Stomach smooth muscle (tissue), 2 donors: ENCODE measurements around the gene SLC44A1.

ENCODE experiments used
- H3K27ac ChIP-seq: one replicate; pipeline ENCODE4 v1.7.0; 2013; ENCODE audit warnings: mild to moderate bottlenecking, low read length, inconsistent platforms
- H3K27me3 ChIP-seq, 2 donors: one replicate each; pipeline ENCODE4 v1.7.0; 2013; ENCODE audit warnings: low read length in 2 of 2; ENCODE audit not compliant: insufficient read depth in 2 of 2, control insufficient read depth in 1 of 2
- H3K36me3 ChIP-seq, 2 donors: one replicate each; pipeline ENCODE4 v1.7.0; 2013; ENCODE audit warnings: low read length in 2 of 2; ENCODE audit not compliant: control insufficient read depth in 2 of 2, insufficient read depth in 2 of 2
- H3K4me1 ChIP-seq: one replicate; pipeline ENCODE4 v1.7.0; 2013; ENCODE audit warnings: low read length; ENCODE audit not compliant: control insufficient read depth, insufficient read depth
- H3K4me3 ChIP-seq, 2 donors: one replicate each; pipeline ENCODE4 v1.7.0; 2013; ENCODE audit warnings: low read length in 2 of 2
- H3K9ac ChIP-seq, 2 donors: one replicate each; pipeline ENCODE4 v1.7.0; 2013; ENCODE audit warnings: low read length in 2 of 2, mild to moderate bottlenecking in 1 of 2
- H3K9me3 ChIP-seq, 2 donors: one replicate each; pipeline ENCODE4 v1.7.0; 2013; ENCODE audit warnings: low read length in 2 of 2; ENCODE audit not compliant: control insufficient read depth in 2 of 2
- donor health status: healthy.
- donor health status: Pancreatic carcinoma.

The SLC44A1 gene

GRCh38 chr9:105459336-105459735 lies 214.9 kb downstream of the SLC44A1 start:
- Histone ChIP-seq H3K9ac (no peak overlapping the region), H3K27ac (no peak overlapping the region), H3K4me3 (no peak overlapping the region)

GRCh38 chr9:105466898-105467455 lies 222.5 kb downstream of the SLC44A1 start:
- no peak overlapping the region for H3K27ac ChIP-seq
- H3K9me3 ChIP-seq, result no peaks in the 10 kb centered on the region
- peaks cover 3 to 15% of the 10 kb centered on the region in 2 donors for H3K36me3 ChIP-seq
- no peaks in the 10 kb centered on the region for H3K27me3 ChIP-seq
- H3K9ac ChIP-seq, result no peak overlapping the region
- no peak overlapping the region for H3K4me3 ChIP-seq
- H3K4me1 ChIP-seq, result no peaks in the 10 kb centered on the region

More at GRCh38 chr9:105459336-105459735, 214.9 kb downstream of the SLC44A1 start:
- peaks cover 15% of the 10 kb centered on the region for H3K4me1 ChIP-seq
- H3K36me3 ChIP-seq, result no peaks in the 10 kb centered on the region
- no peaks in the 10 kb centered on the region for H3K9me3 ChIP-seq
- no peaks in the 10 kb centered on the region for H3K27me3 ChIP-seq

DNA sequence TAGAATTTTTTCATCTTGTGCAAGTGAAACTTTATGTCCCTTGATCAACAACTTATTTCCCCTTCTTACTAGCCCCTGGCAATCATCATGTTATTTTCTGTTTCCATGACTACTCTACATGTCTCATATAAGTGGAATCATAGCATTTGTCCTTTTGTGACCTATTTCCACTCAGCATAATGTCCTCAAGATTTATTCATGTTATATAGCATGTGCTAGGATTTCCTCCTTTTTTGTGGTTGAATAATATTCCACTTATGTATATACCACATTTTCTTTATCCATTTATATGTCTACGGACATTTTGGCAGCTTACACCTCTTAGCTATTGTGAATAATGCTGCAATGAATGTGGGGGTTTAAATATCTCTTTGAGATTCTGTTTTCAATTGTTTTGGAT lies 224.4 kb downstream of the SLC44A1 start:
- H3K9me3 ChIP-seq, result no peaks in the 10 kb centered on the region
- no peak overlapping the region for H3K9ac ChIP-seq
- no peaks in the 10 kb centered on the region for H3K27me3 ChIP-seq
- H3K36me3 ChIP-seq, result peaks cover 3 to 15% of the 10 kb centered on the region in 2 donors
- H3K4me3 ChIP-seq, result no peak overlapping the region
- H3K27ac ChIP-seq, result no peak overlapping the region
- H3K4me1 ChIP-seq, result no peaks in the 10 kb centered on the region

DNA sequence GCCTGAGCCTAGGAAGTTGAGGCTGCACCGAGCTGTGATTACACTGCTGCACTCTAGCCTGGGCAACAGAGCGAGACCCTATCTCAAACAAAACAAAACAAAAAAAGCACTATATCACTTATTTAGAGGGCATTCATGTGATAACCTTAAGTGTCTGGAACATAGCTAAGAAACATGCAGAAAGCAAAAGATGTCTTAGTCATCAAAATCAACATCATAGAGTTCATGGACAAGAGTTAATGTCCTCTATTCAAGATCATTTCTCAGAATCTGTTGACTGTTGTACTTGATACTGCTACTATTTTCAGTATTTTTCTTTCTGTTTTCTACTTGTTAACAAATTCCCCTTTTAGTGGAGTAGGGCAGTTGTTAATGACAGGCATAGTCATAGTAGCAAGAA lies 228.8 kb downstream of the SLC44A1 start:
- Histone ChIP-seq H3K27me3 (no peaks in the 10 kb centered on the region), H3K36me3 (peaks cover 3 to 12% of the 10 kb centered on the region in 2 donors), H3K27ac (no peak overlapping the region), H3K4me3 (no peak overlapping the region), H3K9me3 (no peaks in the 10 kb centered on the region), H3K4me1 (no peaks in the 10 kb centered on the region), H3K9ac (no peak overlapping the region)

DNA sequence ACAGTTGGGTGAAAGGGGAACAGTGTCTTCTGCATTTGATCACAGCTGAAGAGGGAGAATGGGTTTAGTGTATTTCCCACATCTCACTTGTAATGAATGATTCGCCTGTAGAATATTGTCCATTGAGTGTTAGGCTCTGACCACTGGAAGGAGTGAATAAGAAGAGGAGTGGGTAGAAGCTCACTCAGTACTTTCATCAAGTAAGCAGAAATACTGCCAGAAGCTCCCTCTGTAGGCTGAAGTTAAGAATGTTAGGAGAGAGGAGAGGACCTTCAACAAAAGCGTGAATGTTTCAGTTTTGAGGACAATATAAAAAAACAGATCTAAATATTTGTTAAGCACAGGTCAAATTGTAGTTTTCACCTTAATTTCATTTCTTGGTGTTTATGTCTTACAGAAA lies 230.9 kb downstream of the SLC44A1 start:
- no peaks in the 10 kb centered on the region for H3K27me3 ChIP-seq
- no peak overlapping the region for H3K9ac ChIP-seq
- peaks cover 0 to 4% of the 10 kb centered on the region in 2 donors for H3K36me3 ChIP-seq
- no peaks in the 10 kb centered on the region for H3K9me3 ChIP-seq
- no peak overlapping the region for H3K4me3 ChIP-seq
- H3K4me1 ChIP-seq, result no peaks in the 10 kb centered on the region
- no peak overlapping the region for H3K27ac ChIP-seq

DNA sequence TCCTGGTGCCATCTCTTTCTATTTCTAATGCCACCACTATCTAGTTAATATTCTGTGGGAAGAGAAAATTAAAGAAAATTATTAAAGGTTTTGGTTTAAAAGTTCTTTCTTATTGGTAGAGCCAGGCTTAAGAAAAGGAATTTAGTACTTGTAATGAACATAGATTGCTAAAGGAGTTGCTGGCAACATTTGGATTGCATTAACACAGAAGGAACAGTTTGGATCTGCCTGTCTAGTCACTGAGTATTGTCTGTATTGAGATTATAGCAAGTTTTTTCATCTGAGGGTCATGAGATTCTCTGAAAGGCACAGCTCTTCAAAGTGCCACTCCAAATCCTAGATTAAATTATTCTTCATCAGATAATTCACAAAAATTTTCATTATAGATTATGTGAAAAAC lies 235.4 kb downstream of the SLC44A1 start:
- H3K9ac ChIP-seq, result no peak overlapping the region
- H3K36me3 ChIP-seq, result no peaks in the 10 kb centered on the region
- no peak overlapping the region for H3K4me3 ChIP-seq
- H3K27me3 ChIP-seq, result no peaks in the 10 kb centered on the region
- no peaks in the 10 kb centered on the region for H3K4me1 ChIP-seq
- no peak overlapping the region for H3K27ac ChIP-seq
- no peaks in the 10 kb centered on the region for H3K9me3 ChIP-seq

DNA sequence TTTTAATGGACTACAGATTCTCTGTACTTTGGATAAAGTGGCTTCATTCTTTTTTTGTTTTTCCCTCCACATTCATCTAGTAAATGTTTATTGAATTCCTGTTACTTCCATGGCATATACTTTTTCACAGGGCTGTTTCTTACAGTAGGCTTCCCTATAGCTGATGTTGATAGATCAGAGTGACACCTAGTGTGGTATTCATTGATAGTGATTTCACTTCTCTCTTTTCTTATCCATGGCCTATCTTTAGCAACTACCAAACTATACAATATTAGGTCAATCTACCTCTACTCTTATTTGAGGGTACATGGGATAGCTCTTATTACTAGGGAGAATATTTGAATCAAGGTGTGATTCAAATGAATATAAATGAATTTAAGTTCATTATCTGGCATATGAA lies 239.2 kb downstream of the SLC44A1 start:
- Histone ChIP-seq H3K9ac (no peak overlapping the region), H3K9me3 (no peaks in the 10 kb centered on the region), H3K27me3 (no peaks in the 10 kb centered on the region), H3K4me3 (no peak overlapping the region), H3K27ac (no peak overlapping the region), H3K4me1 (no peaks in the 10 kb centered on the region), H3K36me3 (no peaks in the 10 kb centered on the region)

DNA sequence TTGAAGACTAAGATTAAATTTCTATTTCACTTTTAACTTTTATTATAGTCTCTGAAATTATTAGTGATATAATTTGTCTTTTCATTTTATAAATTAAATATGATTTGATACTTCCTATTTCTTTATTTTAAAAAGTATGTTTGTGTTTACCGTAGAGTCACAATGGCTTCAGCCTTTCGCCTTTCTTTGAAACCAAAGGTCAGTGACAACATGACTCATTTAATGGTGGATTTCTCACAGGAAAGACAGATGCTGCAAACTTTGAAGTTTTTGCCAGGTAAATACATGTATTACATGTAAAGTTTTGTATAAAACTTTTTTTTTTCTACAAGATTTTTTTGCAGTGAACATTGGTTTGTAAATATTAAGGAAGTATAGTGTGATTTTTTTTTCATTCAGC lies 239.8 kb downstream of the SLC44A1 start:
- no peaks in the 10 kb centered on the region for H3K36me3 ChIP-seq
- no peak overlapping the region for H3K4me3 ChIP-seq
- no peak overlapping the region for H3K27ac ChIP-seq
- H3K9ac ChIP-seq, result no peak overlapping the region
- H3K27me3 ChIP-seq, result no peaks in the 10 kb centered on the region
- H3K4me1 ChIP-seq, result no peaks in the 10 kb centered on the region
- H3K9me3 ChIP-seq, result no peaks in the 10 kb centered on the region

- Histone ChIP-seq H3K36me3 (no peaks in the 10 kb centered on the region), H3K27me3 (no peaks in the 10 kb centered on the region), H3K9ac (no peak overlapping the region), H3K4me3 (no peak overlapping the region), H3K4me1 (no peaks in the 10 kb centered on the region), H3K9me3 (no peaks in the 10 kb centered on the region), H3K27ac (no peak overlapping the region)
Measured at GRCh38 chr9:105485131-105485530, 240.7 kb downstream of the SLC44A1 start.
